DOHH2 (cell line): ENCODE data around the gene SPSB1.

ENCODE experiments used
- EZH2phosphoT487 ChIP-seq: fragments of 200-600 bp; sonication (generic); IDR thresholded peaks from 2 replicates; pipeline ENCODE4 v1.6.1; 2017; ENCODE audit warnings: borderline replicate concordance, mild to moderate bottlenecking, antibody characterized with exemption, low read length, moderate library complexity, mixed read lengths
- TF ChIP-seq, protein P1 (sequence below): fragments of 200-600 bp; sonication (generic); IDR thresholded peaks from one replicate; pipeline ENCODE4 v1.5.1; 2014; ENCODE audit warnings: antibody characterized with exemption, mild to moderate bottlenecking, low read depth, low read length; ENCODE audit not compliant: poor library complexity, severe bottlenecking

DNA sequence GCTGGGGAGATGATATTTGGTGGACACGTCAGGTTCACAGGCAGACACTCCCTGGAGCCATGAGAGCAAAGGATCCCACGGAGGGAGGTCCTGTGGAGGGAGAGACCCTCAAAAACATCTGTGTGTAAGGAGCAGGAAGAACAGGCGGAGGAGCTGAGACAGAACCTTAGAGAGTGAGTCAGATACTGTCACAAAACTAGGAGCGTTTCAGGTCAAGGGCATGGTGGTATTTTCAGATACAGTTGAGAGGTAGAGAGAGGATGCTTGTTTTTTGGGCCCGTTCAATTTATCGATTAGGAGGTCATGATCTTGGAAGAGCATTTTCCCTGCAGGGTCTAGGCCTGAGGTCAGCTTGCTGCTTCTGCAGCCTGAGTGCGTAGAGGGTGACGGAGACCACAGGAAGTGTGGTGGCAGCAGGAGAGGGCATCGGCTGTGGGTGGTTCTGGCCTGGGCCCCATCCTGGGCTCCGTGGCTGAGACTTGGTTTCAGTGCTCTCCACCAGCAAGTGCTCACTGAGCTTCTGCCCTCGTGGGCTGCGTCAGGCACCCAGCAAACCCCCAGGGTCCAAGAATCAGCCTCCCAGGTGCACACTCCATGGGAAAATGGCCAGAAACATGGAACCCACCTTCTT, 39.9 kb downstream of the SPSB1 start:
- TF ChIP-seq, protein P1, sequence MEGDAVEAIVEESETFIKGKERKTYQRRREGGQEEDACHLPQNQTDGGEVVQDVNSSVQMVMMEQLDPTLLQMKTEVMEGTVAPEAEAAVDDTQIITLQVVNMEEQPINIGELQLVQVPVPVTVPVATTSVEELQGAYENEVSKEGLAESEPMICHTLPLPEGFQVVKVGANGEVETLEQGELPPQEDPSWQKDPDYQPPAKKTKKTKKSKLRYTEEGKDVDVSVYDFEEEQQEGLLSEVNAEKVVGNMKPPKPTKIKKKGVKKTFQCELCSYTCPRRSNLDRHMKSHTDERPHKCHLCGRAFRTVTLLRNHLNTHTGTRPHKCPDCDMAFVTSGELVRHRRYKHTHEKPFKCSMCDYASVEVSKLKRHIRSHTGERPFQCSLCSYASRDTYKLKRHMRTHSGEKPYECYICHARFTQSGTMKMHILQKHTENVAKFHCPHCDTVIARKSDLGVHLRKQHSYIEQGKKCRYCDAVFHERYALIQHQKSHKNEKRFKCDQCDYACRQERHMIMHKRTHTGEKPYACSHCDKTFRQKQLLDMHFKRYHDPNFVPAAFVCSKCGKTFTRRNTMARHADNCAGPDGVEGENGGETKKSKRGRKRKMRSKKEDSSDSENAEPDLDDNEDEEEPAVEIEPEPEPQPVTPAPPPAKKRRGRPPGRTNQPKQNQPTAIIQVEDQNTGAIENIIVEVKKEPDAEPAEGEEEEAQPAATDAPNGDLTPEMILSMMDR: no peak
- no peak for TF ChIP-seq EZH2phosphoT487
